WERI-Rb-1 (cell line): Measurements from ENCODE around the gene ZNF91.
A peak's percentile ranks its signal among the peaks of the same experiment; 100 is the strongest.
"Not testable (repeated sequence)": the region's sequence is repeated elsewhere in the genome, so short reads cannot be mapped to it uniquely, and the experiment has no call there.

Source experiments
- DNase-seq: peaks from one replicate; pipeline ENCODE4 v3.0.0-alpha.2; 2020
- H3K27ac ChIP-seq: fragments of 250-450 bp; sonication (Bioruptor Pico); 2 replicates; pipeline ENCODE4 v1.5.1; 2020; ENCODE audit warnings: mild to moderate bottlenecking, moderate library complexity
- H3K27me3 ChIP-seq: fragments of 250-450 bp; sonication (Bioruptor Pico); 2 replicates; pipeline ENCODE4 v1.5.1; 2021; ENCODE audit warnings: mild to moderate bottlenecking, low read depth, moderate library complexity; ENCODE audit not compliant: insufficient read depth, severe bottlenecking
- H3K36me3 ChIP-seq: fragments of 250-450 bp; sonication (Bioruptor Pico); 2 replicates; pipeline ENCODE4 v1.5.1; 2020; ENCODE audit warnings: mild to moderate bottlenecking, moderate library complexity
- H3K4me3 ChIP-seq: 2 replicates; pipeline ENCODE4 v1.5.1; 2011; ENCODE audit warnings: low read depth, mild to moderate bottlenecking, control low read depth, low read length
- H3K9me3 ChIP-seq: fragments of 250-450 bp; sonication (Bioruptor Pico); 2 replicates; pipeline ENCODE4 v1.5.1; 2021; ENCODE audit warnings: mild to moderate bottlenecking, moderate library complexity; ENCODE audit not compliant: severe bottlenecking
- TF ChIP-seq, protein P1 (sequence below): IDR thresholded peaks from 2 replicates; pipeline ENCODE4 v1.5.1; 2011; ENCODE audit warnings: low read depth, mild to moderate bottlenecking, control low read depth, inconsistent platforms, low read length

ZNF91 gene

DNA sequence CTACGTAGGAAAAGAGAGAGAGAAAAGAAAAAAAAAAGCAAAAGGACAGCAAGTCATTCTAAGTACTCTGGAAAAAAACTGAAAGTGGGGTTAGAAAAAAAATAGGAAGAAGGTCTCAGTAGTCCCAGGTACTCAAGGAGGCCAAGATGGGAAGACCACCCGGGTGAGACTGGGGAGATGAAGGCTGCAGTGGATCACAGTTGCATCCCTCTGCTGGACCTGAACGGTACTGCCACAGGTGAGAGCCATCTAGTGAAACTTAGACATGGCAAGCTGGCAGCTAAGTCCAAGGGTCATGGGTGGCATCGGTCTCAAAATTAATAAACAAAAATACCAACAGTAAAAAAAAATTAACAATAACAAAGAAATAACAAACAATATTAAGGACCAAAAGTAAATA lies 41.0 kb upstream of the ZNF91 start:
- DNase-seq, result peak; percentile 17
- Histone ChIP-seq H3K9me3 (peaks cover 16% of the 10 kb centered on the region), H3K36me3 (no peaks in the 10 kb centered on the region), H3K27ac (no peak overlapping the region), H3K27me3 (no peaks in the 10 kb centered on the region), H3K4me3 (no peak overlapping the region)
- TF ChIP-seq, protein P1, sequence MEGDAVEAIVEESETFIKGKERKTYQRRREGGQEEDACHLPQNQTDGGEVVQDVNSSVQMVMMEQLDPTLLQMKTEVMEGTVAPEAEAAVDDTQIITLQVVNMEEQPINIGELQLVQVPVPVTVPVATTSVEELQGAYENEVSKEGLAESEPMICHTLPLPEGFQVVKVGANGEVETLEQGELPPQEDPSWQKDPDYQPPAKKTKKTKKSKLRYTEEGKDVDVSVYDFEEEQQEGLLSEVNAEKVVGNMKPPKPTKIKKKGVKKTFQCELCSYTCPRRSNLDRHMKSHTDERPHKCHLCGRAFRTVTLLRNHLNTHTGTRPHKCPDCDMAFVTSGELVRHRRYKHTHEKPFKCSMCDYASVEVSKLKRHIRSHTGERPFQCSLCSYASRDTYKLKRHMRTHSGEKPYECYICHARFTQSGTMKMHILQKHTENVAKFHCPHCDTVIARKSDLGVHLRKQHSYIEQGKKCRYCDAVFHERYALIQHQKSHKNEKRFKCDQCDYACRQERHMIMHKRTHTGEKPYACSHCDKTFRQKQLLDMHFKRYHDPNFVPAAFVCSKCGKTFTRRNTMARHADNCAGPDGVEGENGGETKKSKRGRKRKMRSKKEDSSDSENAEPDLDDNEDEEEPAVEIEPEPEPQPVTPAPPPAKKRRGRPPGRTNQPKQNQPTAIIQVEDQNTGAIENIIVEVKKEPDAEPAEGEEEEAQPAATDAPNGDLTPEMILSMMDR, result peak; percentile 44

DNA sequence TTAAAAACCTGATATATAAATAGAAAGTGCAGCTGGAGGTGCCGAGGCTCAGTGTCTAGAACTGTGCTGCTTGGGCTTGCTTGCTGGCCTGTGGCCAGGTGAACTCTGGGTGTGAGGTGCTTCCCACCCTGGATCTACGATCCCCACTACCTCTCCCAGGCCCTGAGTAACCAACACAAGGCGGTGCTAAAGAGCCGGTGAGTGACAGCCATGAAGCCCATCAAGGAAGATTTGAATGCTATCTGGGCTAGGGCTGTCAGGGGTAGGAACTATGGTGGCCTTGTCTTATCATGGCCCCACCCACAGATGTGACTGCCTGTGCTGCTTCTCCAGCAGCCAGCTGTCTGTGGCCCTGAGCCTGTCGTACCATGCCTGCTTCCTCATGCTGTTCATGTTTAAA lies 25.6 kb upstream of the ZNF91 start:
- no peak overlapping the region for H3K4me3 ChIP-seq
- TF ChIP-seq, protein P1, result no peak
- H3K27ac ChIP-seq, result no peak overlapping the region
- no peak for DNase-seq
- H3K36me3 ChIP-seq, result no peaks in the 10 kb centered on the region
- no peaks in the 10 kb centered on the region for H3K27me3 ChIP-seq
- H3K9me3 ChIP-seq, result peaks cover 3% of the 10 kb centered on the region

DNA sequence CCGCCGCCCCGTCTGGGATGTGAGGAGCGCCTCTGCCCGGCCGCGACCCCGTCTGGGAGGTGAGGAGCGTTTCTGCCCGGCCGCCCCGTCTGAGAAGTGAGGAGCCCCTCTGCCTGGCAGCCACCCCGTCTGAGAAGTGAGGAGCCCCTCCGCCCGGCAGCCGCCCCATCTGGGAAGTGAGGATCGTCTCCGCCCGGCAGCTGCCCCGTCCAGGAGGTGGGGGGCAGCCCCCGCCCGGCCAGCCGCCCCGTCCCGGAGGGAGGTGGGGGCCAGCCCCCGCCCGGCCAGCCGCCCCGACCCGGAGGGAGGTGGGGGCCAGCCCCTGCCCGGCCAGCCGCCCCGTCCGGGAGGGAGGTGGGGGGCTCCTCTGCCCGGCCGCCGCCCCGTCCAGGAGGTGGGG lies 24.0 kb upstream of the ZNF91 start:
- H3K9me3 ChIP-seq, H3K4me3 ChIP-seq, H3K36me3 ChIP-seq, DNase-seq, H3K27ac ChIP-seq, H3K27me3 ChIP-seq: not testable (repeated sequence)

DNA sequence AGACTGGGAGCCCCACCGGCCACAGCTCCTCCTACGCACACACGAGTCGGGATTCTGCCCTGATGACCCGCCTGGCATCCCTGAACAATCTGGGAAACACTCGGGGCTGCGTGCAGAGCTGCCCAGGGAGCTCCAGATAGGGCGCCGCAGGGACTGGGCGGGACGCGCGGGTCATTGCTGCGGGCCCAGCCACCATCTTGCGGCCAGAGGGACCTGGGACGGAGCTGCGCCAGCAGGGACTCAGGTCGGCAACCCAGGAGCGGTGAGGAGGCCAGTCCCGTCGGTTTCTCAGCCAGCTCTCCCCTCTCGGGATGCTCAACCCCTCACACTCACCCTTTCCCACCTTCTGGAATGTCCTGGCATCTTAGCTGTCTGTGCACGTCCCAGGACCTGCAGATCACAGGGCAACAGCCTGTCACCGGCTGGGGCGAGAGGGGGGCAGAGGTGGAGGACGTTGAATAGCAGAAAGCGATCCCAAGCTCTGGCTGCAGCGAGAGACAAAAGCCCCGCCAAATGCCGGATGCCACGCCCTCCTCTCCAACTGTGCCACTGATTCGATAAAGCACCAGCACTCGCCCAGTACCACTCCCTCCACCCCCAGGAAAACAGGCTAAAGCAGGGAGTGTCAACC lies 20.4 kb upstream of the ZNF91 start:
- Histone ChIP-seq H3K4me3 (peak overlapping the region; percentile 61), H3K36me3 (no peaks in the 10 kb centered on the region), H3K9me3 (peaks cover 3% of the 10 kb centered on the region), H3K27me3 (no peaks in the 10 kb centered on the region), H3K27ac (peak overlapping the region; percentile 63)
- TF ChIP-seq, protein P1, result no peak
- DNase-seq, result peak; percentile 87

DNA sequence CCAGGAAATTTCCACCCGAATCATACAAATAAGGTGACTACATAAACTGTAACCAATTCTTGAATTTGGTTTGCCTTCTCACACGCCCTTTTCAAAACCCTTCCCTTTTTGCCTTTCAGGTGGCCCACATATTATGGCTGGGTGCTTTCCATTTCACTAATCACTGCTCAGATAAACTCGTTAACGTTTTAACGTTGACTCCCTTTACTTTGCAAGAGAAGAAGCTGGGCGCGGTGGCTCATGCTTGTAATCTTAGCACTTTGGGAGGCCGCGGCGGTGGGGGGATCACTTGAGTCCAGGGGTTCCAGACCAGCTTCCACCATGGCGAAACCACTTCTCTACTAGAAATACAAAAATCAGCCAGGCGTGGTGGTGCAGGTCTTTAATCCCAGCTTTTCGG lies 19.8 kb upstream of the ZNF91 start:
- peak overlapping the region; percentile 61 for H3K4me3 ChIP-seq
- H3K36me3 ChIP-seq, result no peaks in the 10 kb centered on the region
- no peaks in the 10 kb centered on the region for H3K27me3 ChIP-seq
- peaks cover 3% of the 10 kb centered on the region for H3K9me3 ChIP-seq
- no peak for DNase-seq
- TF ChIP-seq, protein P1, result no peak
- H3K27ac ChIP-seq, result peak overlapping the region; percentile 63

DNA sequence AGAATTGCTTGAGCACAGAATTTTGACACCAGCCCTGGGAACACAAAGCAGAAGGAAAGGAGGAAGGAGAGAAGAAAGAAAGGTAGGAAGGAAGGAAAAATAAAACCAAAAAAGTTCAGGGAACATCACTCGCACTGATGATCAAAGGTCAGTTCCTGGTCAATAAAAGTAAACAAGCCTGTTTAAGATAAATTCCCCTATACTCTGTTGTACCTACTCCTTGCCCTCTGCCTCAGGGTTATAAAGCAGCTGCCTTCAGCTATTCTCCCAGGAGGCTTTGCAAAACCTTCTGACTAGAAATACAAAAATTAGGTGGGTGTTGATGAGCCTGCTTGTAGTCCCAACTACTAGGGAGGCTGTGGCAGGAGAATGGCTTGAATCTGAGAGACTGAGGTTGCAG lies 14.9 kb upstream of the ZNF91 start:
- TF ChIP-seq, protein P1, result no peak
- Histone ChIP-seq H3K36me3 (peaks cover 1% of the 10 kb centered on the region; the same call in 1 of the 2 replicates), H3K4me3 (no peak overlapping the region)

More for the DNA sequence above, 14.9 kb upstream of the ZNF91 start:
- DNase-seq, result no peak
- Histone ChIP-seq H3K9me3 (no peaks in the 10 kb centered on the region), H3K27me3 (no peaks in the 10 kb centered on the region), H3K27ac (no peak overlapping the region)
